Vagina (tissue), 2 donors: Measurements from ENCODE around the gene ITGB3.

Experiments used
- POLR2A ChIP-seq, 2 donors: fragments of 450-650 bp; IDR thresholded peaks; one replicate each; pipeline ENCODE4 v1.6.1; 2017; ENCODE audit warnings: antibody characterized with exemption in 2 of 2, mild to moderate bottlenecking in 2 of 2, moderate library complexity in 2 of 2
- TF ChIP-seq, protein P1 (sequence below), 3 experiments: fragments of 450-650 bp in 2 of 3; fragments of 200-600 bp in 1 of 3; sonication (generic) in 1 of 3; IDR thresholded peaks; one replicate each; pipeline ENCODE4 v1.5.1; 2017 to 2019; ENCODE audit warnings: antibody characterized with exemption in 3 of 3, mild to moderate bottlenecking in 2 of 3, moderate library complexity in 2 of 3

- TF ChIP-seq, protein P1, sequence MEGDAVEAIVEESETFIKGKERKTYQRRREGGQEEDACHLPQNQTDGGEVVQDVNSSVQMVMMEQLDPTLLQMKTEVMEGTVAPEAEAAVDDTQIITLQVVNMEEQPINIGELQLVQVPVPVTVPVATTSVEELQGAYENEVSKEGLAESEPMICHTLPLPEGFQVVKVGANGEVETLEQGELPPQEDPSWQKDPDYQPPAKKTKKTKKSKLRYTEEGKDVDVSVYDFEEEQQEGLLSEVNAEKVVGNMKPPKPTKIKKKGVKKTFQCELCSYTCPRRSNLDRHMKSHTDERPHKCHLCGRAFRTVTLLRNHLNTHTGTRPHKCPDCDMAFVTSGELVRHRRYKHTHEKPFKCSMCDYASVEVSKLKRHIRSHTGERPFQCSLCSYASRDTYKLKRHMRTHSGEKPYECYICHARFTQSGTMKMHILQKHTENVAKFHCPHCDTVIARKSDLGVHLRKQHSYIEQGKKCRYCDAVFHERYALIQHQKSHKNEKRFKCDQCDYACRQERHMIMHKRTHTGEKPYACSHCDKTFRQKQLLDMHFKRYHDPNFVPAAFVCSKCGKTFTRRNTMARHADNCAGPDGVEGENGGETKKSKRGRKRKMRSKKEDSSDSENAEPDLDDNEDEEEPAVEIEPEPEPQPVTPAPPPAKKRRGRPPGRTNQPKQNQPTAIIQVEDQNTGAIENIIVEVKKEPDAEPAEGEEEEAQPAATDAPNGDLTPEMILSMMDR (IDR thresholded peaks at IDR 0.05), result no peak
- no peak for TF ChIP-seq POLR2A (IDR thresholded peaks at IDR 0.05)
These were observed 10.5 kb downstream of the ITGB3 start for GRCh38 chr17:47264166-47264565.
